Caco-2 (cell line): Measurements from ENCODE around the gene ZFAND5. TPM values are rescaled to one million over a fixed set of nuclear protein-coding genes. Genes with fewer than 3 reads are reported as not detected.

Source experiments
- BruUV-seq: library from RNA; stranded (reverse); fragments of 400-500 nt; replicated peaks from 2 replicates; lab custom pipeline; 2021; lab: Mats Ljungman, UMichigan
- CTCF ChIA-PET: fragments of 300-600 bp; sonication (Branson Sonifier 250); formaldehyde crosslinking; loops from one replicate; lab custom pipeline; 2022; ENCODE audit warnings: antibody characterized with exemption; lab: Charles Lee
- POLR2A ChIA-PET: fragments of 300-600 bp; sonication (Branson Sonifier 250); formaldehyde crosslinking; loops from one replicate; lab custom pipeline; 2022; ENCODE audit warnings: antibody characterized with exemption; lab: Charles Lee
- DNase-seq, 2 experiments: peaks; one replicate each; pipeline versions ENCODE4 v3.0.0 to v3.0.0-alpha.2; 2020 to 2022
- H3K27me3 ChIP-seq: replicated peaks from 2 replicates; pipeline ENCODE4 v1.6.0; 2011; ENCODE audit warnings: low read length; ENCODE audit not compliant: control insufficient read depth, insufficient read depth
- H3K36me3 ChIP-seq: 2 replicates; pipeline ENCODE4 v1.5.1; 2011; ENCODE audit warnings: low read length; ENCODE audit not compliant: control insufficient read depth, insufficient read depth
- H3K4me1 ChIP-seq: fragments of 250-450 bp; sonication (Bioruptor Pico); 2 replicates; pipeline ENCODE4 v1.5.1; 2020; ENCODE audit warnings: mild to moderate bottlenecking
- H3K4me3 ChIP-seq: 2 replicates; pipeline ENCODE4 v1.5.1; 2011; ENCODE audit warnings: low read depth, mild to moderate bottlenecking, control low read depth, low read length
- H3K9me3 ChIP-seq: fragments of 250-450 bp; sonication (Bioruptor Pico); 2 replicates; pipeline ENCODE4 v1.5.1; 2020; ENCODE audit warnings: mild to moderate bottlenecking, moderate library complexity
- H3K27ac Mint-ChIP-seq: one replicate; pipeline ENCODE4 v1.8.0; 2022; ENCODE audit warnings: mixed read lengths; ENCODE audit not compliant: unreplicated experiment
- H3K27me3 Mint-ChIP-seq: one replicate; pipeline ENCODE4 v1.8.0; 2022; ENCODE audit warnings: mixed read lengths; ENCODE audit not compliant: insufficient read depth, unreplicated experiment
- H3K36me3 Mint-ChIP-seq: one replicate; pipeline ENCODE4 v1.8.0; 2022; ENCODE audit warnings: mild to moderate bottlenecking, mixed read lengths; ENCODE audit not compliant: insufficient read depth, unreplicated experiment
- H3K4me1 Mint-ChIP-seq: one replicate; pipeline ENCODE4 v1.8.0; 2022; ENCODE audit warnings: low read depth, mixed read lengths; ENCODE audit not compliant: unreplicated experiment
- H3K4me3 Mint-ChIP-seq: one replicate; pipeline ENCODE4 v1.8.0; 2022; ENCODE audit warnings: mild to moderate bottlenecking, moderate library complexity, mixed read lengths; ENCODE audit not compliant: unreplicated experiment
- H3K9me3 Mint-ChIP-seq: one replicate; pipeline ENCODE4 v1.8.0; 2022; ENCODE audit warnings: mixed read lengths; ENCODE audit not compliant: unreplicated experiment
- CTCF ChIP-seq, 2 experiments: fragments of 200-600 bp in 1 of 2; IDR thresholded peaks; 1 replicate in 1 of 2; 2 replicates in 1 of 2; pipeline versions ENCODE4 v1.5.1 to v1.8.0; 2011 to 2022; ENCODE audit warnings: antibody characterized with exemption in 1 of 2, control low read depth in 1 of 2, inconsistent platforms in 1 of 2, low read depth in 1 of 2, low read length in 1 of 2, mild to moderate bottlenecking in 1 of 2, moderate library complexity in 1 of 2; ENCODE audit not compliant: insufficient read depth in 1 of 2, severe bottlenecking in 1 of 2, unreplicated experiment in 1 of 2
- intact Hi-C: fragments of 100-400 bp; cut with micrococcal nuclease; formaldehyde crosslinking; loops from one replicate; pipeline ENCODE4 v1.10.0; 2022; ENCODE audit not compliant: unreplicated experiment
- total RNA-seq: library from RNA; stranded (reverse); gene quantifications from 2 replicates; pipeline ENCODE4 v1.2.3, GENCODE V29; 2022

ZFAND5 gene
- total RNA-seq, 1 experiment from 2014 or later, result 34.4 TPM

- no peaks in the 10 kb centered on the region for H3K27me3 Mint-ChIP-seq
- intact Hi-C loops, result no loop called here
- no peaks in the 10 kb centered on the region for H3K4me1 Mint-ChIP-seq
- no peak overlapping the region for H3K4me3 ChIP-seq
- no peaks in the 10 kb centered on the region for H3K27me3 ChIP-seq
- H3K9me3 Mint-ChIP-seq, result no peaks in the 10 kb centered on the region
- no peaks in the 10 kb centered on the region for H3K9me3 ChIP-seq
- no peaks in the 10 kb centered on the region for H3K36me3 Mint-ChIP-seq
- H3K4me1 ChIP-seq, result no peaks in the 10 kb centered on the region
- CTCF ChIA-PET, result interaction anchor here (0.7 kb wide), 1 partner anchor 317 kb away, joined by 3 read pairs; no protein-coding TSS in a partner anchor
- no peak for TF ChIP-seq CTCF (IDR thresholded peaks at IDR 0.05; ENCODE audit: insufficient read depth in 1 of 2, low read depth in 1 of 2, low read length in 1 of 2, severe bottlenecking in 1 of 2, unreplicated experiment in 1 of 2)
- no TSS peak for BruUV-seq
- H3K4me3 Mint-ChIP-seq, result no peak overlapping the region
- POLR2A ChIA-PET, result no interaction called here
- H3K27ac Mint-ChIP-seq, result no peak overlapping the region
- DNase-seq, result no peak
- no peaks in the 10 kb centered on the region for H3K36me3 ChIP-seq
Measured at GRCh38 chr9:72401396-72401795, 36.4 kb upstream of the ZFAND5 start.

- H3K27ac Mint-ChIP-seq, result no peak overlapping the region
Measured at GRCh38 chr9:72400866-72401265, 35.9 kb upstream of the ZFAND5 start.

DNA sequence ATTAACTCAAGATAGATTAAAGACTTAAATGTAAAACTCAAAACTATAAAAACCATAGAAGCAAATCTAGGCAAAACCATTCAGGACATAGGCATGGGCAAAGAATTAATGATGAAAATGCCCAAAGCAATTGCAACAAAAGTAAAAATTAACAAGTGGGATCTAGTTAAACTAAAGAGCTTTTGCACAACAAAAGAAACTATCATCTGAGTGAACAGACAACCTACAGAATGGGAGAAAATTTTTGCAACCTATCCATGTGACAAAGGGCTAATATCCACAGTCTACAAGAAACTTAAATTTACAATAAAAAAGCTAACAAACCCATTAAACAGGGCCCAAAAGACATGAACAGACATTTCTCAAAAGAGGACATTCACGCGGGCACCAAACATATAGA lies 34.4 kb upstream of the ZFAND5 start:
- Histone ChIP-seq H3K9me3 (no peaks in the 10 kb centered on the region), H3K4me1 (no peaks in the 10 kb centered on the region), H3K4me3 (no peak overlapping the region), H3K27me3 (no peaks in the 10 kb centered on the region), H3K36me3 (no peaks in the 10 kb centered on the region)
- intact Hi-C loops, result no loop called here
- Mint-ChIP-seq H3K9me3 (no peaks in the 10 kb centered on the region), H3K36me3 (no peaks in the 10 kb centered on the region), H3K27ac (no peak overlapping the region), H3K4me1 (no peaks in the 10 kb centered on the region), H3K27me3 (no peaks in the 10 kb centered on the region), H3K4me3 (no peak overlapping the region)
- ChIA-PET POLR2A (no interaction called here), CTCF (no interaction called here)
- TF ChIP-seq CTCF (IDR thresholded peaks at IDR 0.05; ENCODE audit: insufficient read depth in 1 of 2, low read depth in 1 of 2, low read length in 1 of 2, severe bottlenecking in 1 of 2, unreplicated experiment in 1 of 2), result no peak
- BruUV-seq, result no TSS peak
- DNase-seq, result no peak

More at GRCh38 chr9:72400866-72401265, 35.9 kb upstream of the ZFAND5 start:
- Histone ChIP-seq H3K36me3 (no peaks in the 10 kb centered on the region), H3K9me3 (no peaks in the 10 kb centered on the region), H3K4me1 (no peaks in the 10 kb centered on the region), H3K4me3 (no peak overlapping the region), H3K27me3 (no peaks in the 10 kb centered on the region)
- no peak overlapping the region for H3K4me3 Mint-ChIP-seq
- intact Hi-C loops, result no loop called here
- CTCF ChIA-PET, result interaction anchor here (0.7 kb wide), 1 partner anchor 318 kb away, joined by 3 read pairs; no protein-coding TSS in a partner anchor
- H3K36me3 Mint-ChIP-seq, result no peaks in the 10 kb centered on the region
- no peak for TF ChIP-seq CTCF (IDR thresholded peaks at IDR 0.05; ENCODE audit: insufficient read depth in 1 of 2, low read depth in 1 of 2, low read length in 1 of 2, severe bottlenecking in 1 of 2, unreplicated experiment in 1 of 2)
- DNase-seq, result no peak
- BruUV-seq, result no TSS peak
- H3K27me3 Mint-ChIP-seq, result no peaks in the 10 kb centered on the region
- POLR2A ChIA-PET, result no interaction called here
- H3K9me3 Mint-ChIP-seq, result no peaks in the 10 kb centered on the region
- no peaks in the 10 kb centered on the region for H3K4me1 Mint-ChIP-seq
